Liver (tissue), 3 donors: ENCODE results near the gene FOXN3.

Experiments
- FOXA2 ChIP-seq: IDR thresholded peaks from 2 replicates; pipeline ENCODE4 v1.6.1; 2016; ENCODE audit warnings: antibody characterized with exemption
- GABPA ChIP-seq, 2 donors: IDR thresholded peaks in 1 of 2; conservative IDR thresholded peaks in 1 of 2; 2 replicates each; pipeline ENCODE4 v1.6.1; 2016; ENCODE audit warnings: antibody characterized with exemption in 2 of 2, mild to moderate bottlenecking in 1 of 2, moderate library complexity in 1 of 2
- HNF4G ChIP-seq: IDR thresholded peaks from 2 replicates; pipeline ENCODE4 v1.6.1; 2016; ENCODE audit warnings: antibody characterized with exemption
- JUND ChIP-seq, 2 donors: IDR thresholded peaks; 2 replicates each; pipeline ENCODE4 v1.6.1; 2016; ENCODE audit warnings: antibody characterized with exemption in 2 of 2
- RAD21 ChIP-seq, 2 donors: IDR thresholded peaks; 2 replicates each; pipeline ENCODE4 v1.6.1; 2016; ENCODE audit warnings: antibody characterized with exemption in 2 of 2, mild to moderate bottlenecking in 2 of 2
- RXRA ChIP-seq, 2 donors: IDR thresholded peaks; 2 replicates each; pipeline ENCODE4 v1.6.1; 2017 to 2018; ENCODE audit warnings: antibody characterized with exemption in 2 of 2, mild to moderate bottlenecking in 1 of 2
- TAF1 ChIP-seq: conservative IDR thresholded peaks from 2 replicates; pipeline ENCODE4 v1.6.1; 2016; ENCODE audit warnings: antibody characterized with exemption, mild to moderate bottlenecking
- ZBTB33 ChIP-seq: IDR thresholded peaks from 2 replicates; pipeline ENCODE4 v1.6.1; 2016; ENCODE audit warnings: antibody characterized with exemption
- TF ChIP-seq, protein P1 (sequence below): fragments of 150-350 bp; IDR thresholded peaks from 2 replicates; pipeline ENCODE4 v1.5.1; 2017; ENCODE audit warnings: improper control_type of control experiment, low read depth, low read length; ENCODE audit not compliant: missing input control
- TF ChIP-seq, protein P2 (sequence below): IDR thresholded peaks from 2 replicates; pipeline ENCODE4 v1.6.1; 2016; ENCODE audit warnings: antibody characterized with exemption
- TF ChIP-seq, protein P3 (sequence below): IDR thresholded peaks from 2 replicates; pipeline ENCODE4 v1.6.1; 2016; ENCODE audit warnings: antibody characterized with exemption, mild to moderate bottlenecking
- TF ChIP-seq, protein P4 (sequence below): IDR thresholded peaks from 2 replicates; pipeline ENCODE4 v1.6.1; 2016; ENCODE audit warnings: antibody characterized with exemption
- donor health status: healthy.
- donor health status: healthy.

GRCh38 chr14:89384023-89384422, 33.0 kb downstream of the FOXN3 start:
- TF ChIP-seq, protein P1, sequence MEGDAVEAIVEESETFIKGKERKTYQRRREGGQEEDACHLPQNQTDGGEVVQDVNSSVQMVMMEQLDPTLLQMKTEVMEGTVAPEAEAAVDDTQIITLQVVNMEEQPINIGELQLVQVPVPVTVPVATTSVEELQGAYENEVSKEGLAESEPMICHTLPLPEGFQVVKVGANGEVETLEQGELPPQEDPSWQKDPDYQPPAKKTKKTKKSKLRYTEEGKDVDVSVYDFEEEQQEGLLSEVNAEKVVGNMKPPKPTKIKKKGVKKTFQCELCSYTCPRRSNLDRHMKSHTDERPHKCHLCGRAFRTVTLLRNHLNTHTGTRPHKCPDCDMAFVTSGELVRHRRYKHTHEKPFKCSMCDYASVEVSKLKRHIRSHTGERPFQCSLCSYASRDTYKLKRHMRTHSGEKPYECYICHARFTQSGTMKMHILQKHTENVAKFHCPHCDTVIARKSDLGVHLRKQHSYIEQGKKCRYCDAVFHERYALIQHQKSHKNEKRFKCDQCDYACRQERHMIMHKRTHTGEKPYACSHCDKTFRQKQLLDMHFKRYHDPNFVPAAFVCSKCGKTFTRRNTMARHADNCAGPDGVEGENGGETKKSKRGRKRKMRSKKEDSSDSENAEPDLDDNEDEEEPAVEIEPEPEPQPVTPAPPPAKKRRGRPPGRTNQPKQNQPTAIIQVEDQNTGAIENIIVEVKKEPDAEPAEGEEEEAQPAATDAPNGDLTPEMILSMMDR, result no peak
- TF ChIP-seq TAF1 (no peak), GABPA (IDR thresholded peaks at IDR 0.05 in 1 of 2, conservative IDR thresholded peaks at IDR 0.05 in 1 of 2) (no peak), HNF4G (no peak), JUND (IDR thresholded peaks at IDR 0.05) (no peak), FOXA2 (no peak), ZBTB33 (no peak), RAD21 (IDR thresholded peaks at IDR 0.05) (no peak), RXRA (IDR thresholded peaks at IDR 0.05) (no peak)
- TF ChIP-seq, protein P2, sequence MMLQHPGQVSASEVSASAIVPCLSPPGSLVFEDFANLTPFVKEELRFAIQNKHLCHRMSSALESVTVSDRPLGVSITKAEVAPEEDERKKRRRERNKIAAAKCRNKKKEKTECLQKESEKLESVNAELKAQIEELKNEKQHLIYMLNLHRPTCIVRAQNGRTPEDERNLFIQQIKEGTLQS, result no peak
- TF ChIP-seq, protein P3, sequence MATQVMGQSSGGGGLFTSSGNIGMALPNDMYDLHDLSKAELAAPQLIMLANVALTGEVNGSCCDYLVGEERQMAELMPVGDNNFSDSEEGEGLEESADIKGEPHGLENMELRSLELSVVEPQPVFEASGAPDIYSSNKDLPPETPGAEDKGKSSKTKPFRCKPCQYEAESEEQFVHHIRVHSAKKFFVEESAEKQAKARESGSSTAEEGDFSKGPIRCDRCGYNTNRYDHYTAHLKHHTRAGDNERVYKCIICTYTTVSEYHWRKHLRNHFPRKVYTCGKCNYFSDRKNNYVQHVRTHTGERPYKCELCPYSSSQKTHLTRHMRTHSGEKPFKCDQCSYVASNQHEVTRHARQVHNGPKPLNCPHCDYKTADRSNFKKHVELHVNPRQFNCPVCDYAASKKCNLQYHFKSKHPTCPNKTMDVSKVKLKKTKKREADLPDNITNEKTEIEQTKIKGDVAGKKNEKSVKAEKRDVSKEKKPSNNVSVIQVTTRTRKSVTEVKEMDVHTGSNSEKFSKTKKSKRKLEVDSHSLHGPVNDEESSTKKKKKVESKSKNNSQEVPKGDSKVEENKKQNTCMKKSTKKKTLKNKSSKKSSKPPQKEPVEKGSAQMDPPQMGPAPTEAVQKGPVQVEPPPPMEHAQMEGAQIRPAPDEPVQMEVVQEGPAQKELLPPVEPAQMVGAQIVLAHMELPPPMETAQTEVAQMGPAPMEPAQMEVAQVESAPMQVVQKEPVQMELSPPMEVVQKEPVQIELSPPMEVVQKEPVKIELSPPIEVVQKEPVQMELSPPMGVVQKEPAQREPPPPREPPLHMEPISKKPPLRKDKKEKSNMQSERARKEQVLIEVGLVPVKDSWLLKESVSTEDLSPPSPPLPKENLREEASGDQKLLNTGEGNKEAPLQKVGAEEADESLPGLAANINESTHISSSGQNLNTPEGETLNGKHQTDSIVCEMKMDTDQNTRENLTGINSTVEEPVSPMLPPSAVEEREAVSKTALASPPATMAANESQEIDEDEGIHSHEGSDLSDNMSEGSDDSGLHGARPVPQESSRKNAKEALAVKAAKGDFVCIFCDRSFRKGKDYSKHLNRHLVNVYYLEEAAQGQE, result no peak
- TF ChIP-seq, protein P4, sequence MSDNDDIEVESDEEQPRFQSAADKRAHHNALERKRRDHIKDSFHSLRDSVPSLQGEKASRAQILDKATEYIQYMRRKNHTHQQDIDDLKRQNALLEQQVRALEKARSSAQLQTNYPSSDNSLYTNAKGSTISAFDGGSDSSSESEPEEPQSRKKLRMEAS, result no peak
